Caco-2 (cell line): Measurements from ENCODE around the gene LPCAT1. TPM values are rescaled to one million over a fixed set of nuclear protein-coding genes. Genes with fewer than 3 reads are reported as not detected.
A peak's percentile ranks its signal among the peaks of the same experiment; 100 is the strongest.

ENCODE experiments used
- BruUV-seq: library from RNA; stranded (reverse); fragments of 400-500 nt; replicated peaks from 2 replicates; lab custom pipeline; 2021; lab: Mats Ljungman, UMichigan
- CTCF ChIA-PET: fragments of 300-600 bp; sonication (Branson Sonifier 250); formaldehyde crosslinking; loops from one replicate; lab custom pipeline; 2022; ENCODE audit warnings: antibody characterized with exemption; lab: Charles Lee
- POLR2A ChIA-PET: fragments of 300-600 bp; sonication (Branson Sonifier 250); formaldehyde crosslinking; loops from one replicate; lab custom pipeline; 2022; ENCODE audit warnings: antibody characterized with exemption; lab: Charles Lee
- DNase-seq, 2 experiments: peaks; one replicate each; pipeline versions ENCODE4 v3.0.0 to v3.0.0-alpha.2; 2020 to 2022
- H3K27me3 ChIP-seq: replicated peaks from 2 replicates; pipeline ENCODE4 v1.6.0; 2011; ENCODE audit warnings: low read length; ENCODE audit not compliant: control insufficient read depth, insufficient read depth
- H3K36me3 ChIP-seq: 2 replicates; pipeline ENCODE4 v1.5.1; 2011; ENCODE audit warnings: low read length; ENCODE audit not compliant: control insufficient read depth, insufficient read depth
- H3K4me1 ChIP-seq: fragments of 250-450 bp; sonication (Bioruptor Pico); 2 replicates; pipeline ENCODE4 v1.5.1; 2020; ENCODE audit warnings: mild to moderate bottlenecking
- H3K4me3 ChIP-seq: 2 replicates; pipeline ENCODE4 v1.5.1; 2011; ENCODE audit warnings: low read depth, mild to moderate bottlenecking, control low read depth, low read length
- H3K9me3 ChIP-seq: fragments of 250-450 bp; sonication (Bioruptor Pico); 2 replicates; pipeline ENCODE4 v1.5.1; 2020; ENCODE audit warnings: mild to moderate bottlenecking, moderate library complexity
- H3K27ac Mint-ChIP-seq: one replicate; pipeline ENCODE4 v1.8.0; 2022; ENCODE audit warnings: mixed read lengths; ENCODE audit not compliant: unreplicated experiment
- H3K27me3 Mint-ChIP-seq: one replicate; pipeline ENCODE4 v1.8.0; 2022; ENCODE audit warnings: mixed read lengths; ENCODE audit not compliant: insufficient read depth, unreplicated experiment
- H3K36me3 Mint-ChIP-seq: one replicate; pipeline ENCODE4 v1.8.0; 2022; ENCODE audit warnings: mild to moderate bottlenecking, mixed read lengths; ENCODE audit not compliant: insufficient read depth, unreplicated experiment
- H3K4me1 Mint-ChIP-seq: one replicate; pipeline ENCODE4 v1.8.0; 2022; ENCODE audit warnings: low read depth, mixed read lengths; ENCODE audit not compliant: unreplicated experiment
- H3K4me3 Mint-ChIP-seq: one replicate; pipeline ENCODE4 v1.8.0; 2022; ENCODE audit warnings: mild to moderate bottlenecking, moderate library complexity, mixed read lengths; ENCODE audit not compliant: unreplicated experiment
- H3K9me3 Mint-ChIP-seq: one replicate; pipeline ENCODE4 v1.8.0; 2022; ENCODE audit warnings: mixed read lengths; ENCODE audit not compliant: unreplicated experiment
- intact Hi-C: fragments of 100-400 bp; cut with micrococcal nuclease; formaldehyde crosslinking; loops from one replicate; pipeline ENCODE4 v1.10.0; 2022; ENCODE audit not compliant: unreplicated experiment
- total RNA-seq: library from RNA; stranded (reverse); gene quantifications from 2 replicates; pipeline ENCODE4 v1.2.3, GENCODE V29; 2022
- TF ChIP-seq, protein P1 (sequence below), 2 experiments: fragments of 200-600 bp in 1 of 2; IDR thresholded peaks; 1 replicate in 1 of 2; 2 replicates in 1 of 2; pipeline versions ENCODE4 v1.5.1 to v1.8.0; 2011 to 2022; ENCODE audit warnings: antibody characterized with exemption in 1 of 2, control low read depth in 1 of 2, inconsistent platforms in 1 of 2, low read depth in 1 of 2, low read length in 1 of 2, mild to moderate bottlenecking in 1 of 2, moderate library complexity in 1 of 2; ENCODE audit not compliant: insufficient read depth in 1 of 2, severe bottlenecking in 1 of 2, unreplicated experiment in 1 of 2

The LPCAT1 gene
- total RNA-seq, 1 experiment from 2014 or later: 52.8 TPM

- no peak for DNase-seq
- H3K27ac Mint-ChIP-seq: peak overlapping the region; percentile 24
- H3K27me3 Mint-ChIP-seq: no peaks in the 10 kb centered on the region
- H3K9me3 ChIP-seq: no peaks in the 10 kb centered on the region
- TF ChIP-seq, protein P1, sequence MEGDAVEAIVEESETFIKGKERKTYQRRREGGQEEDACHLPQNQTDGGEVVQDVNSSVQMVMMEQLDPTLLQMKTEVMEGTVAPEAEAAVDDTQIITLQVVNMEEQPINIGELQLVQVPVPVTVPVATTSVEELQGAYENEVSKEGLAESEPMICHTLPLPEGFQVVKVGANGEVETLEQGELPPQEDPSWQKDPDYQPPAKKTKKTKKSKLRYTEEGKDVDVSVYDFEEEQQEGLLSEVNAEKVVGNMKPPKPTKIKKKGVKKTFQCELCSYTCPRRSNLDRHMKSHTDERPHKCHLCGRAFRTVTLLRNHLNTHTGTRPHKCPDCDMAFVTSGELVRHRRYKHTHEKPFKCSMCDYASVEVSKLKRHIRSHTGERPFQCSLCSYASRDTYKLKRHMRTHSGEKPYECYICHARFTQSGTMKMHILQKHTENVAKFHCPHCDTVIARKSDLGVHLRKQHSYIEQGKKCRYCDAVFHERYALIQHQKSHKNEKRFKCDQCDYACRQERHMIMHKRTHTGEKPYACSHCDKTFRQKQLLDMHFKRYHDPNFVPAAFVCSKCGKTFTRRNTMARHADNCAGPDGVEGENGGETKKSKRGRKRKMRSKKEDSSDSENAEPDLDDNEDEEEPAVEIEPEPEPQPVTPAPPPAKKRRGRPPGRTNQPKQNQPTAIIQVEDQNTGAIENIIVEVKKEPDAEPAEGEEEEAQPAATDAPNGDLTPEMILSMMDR (IDR thresholded peaks at IDR 0.05; ENCODE audit: insufficient read depth in 1 of 2, low read depth in 1 of 2, low read length in 1 of 2, severe bottlenecking in 1 of 2, unreplicated experiment in 1 of 2): no peak
- peaks cover 24% of the 10 kb centered on the region for H3K36me3 Mint-ChIP-seq
- intact Hi-C loops: no loop called here
- ChIA-PET CTCF (interaction anchor here (0.6 to 1.1 kb wide), 5 partner anchors 34 to 523 kb away, joined by 3 to 6 read pairs (median 3); no protein-coding TSS in a partner anchor), POLR2A (no interaction called here)
- H3K27me3 ChIP-seq: no peaks in the 10 kb centered on the region
- H3K9me3 Mint-ChIP-seq: no peaks in the 10 kb centered on the region
- no peaks in the 10 kb centered on the region for H3K4me1 Mint-ChIP-seq
- no peak overlapping the region for H3K4me3 Mint-ChIP-seq
- H3K4me1 ChIP-seq: no peaks in the 10 kb centered on the region
- BruUV-seq: no TSS peak
- peaks cover 1% of the 10 kb centered on the region; the same call in 1 of the 2 replicates for H3K36me3 ChIP-seq
- no peak overlapping the region for H3K4me3 ChIP-seq
Measured at GRCh38 chr5:1480217-1480616, 43.5 kb downstream of the LPCAT1 start.

DNA sequence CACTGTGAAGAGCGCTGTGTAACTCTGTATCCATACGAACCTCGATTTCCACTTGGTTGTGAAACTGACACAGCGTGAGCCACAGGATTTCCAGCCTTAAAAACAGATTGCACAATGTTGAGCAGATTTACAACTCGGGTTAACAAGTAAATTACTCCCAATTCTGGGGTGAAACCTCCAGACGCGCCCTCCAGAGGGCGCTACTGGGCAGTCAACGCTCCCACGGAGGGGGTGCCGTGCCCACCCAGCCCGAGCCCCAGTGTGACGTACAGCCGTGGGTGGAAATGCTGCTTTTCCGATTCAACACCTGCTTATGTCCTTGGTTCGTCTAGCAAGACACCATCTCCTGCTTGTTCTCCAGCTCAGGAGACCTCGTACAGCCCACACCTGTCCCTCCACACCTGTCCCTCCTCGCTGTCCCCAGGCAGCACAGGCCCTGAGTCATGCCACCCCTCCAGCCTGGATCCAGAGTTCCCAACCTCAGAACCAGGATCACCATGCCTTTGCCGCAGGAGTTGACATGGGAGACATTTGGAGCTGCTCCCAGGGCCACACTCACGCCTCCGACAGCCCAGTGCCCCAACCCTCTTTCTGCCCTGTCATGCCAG, 44.1 kb downstream of the LPCAT1 start:
- intact Hi-C loops: no loop called here
- no TSS peak for BruUV-seq
- H3K4me3 ChIP-seq: no peak overlapping the region
- CTCF ChIA-PET: interaction anchor here (0.6 to 1.1 kb wide), 3 partner anchors 34 to 142 kb away, joined by 3 to 6 read pairs (median 4); no protein-coding TSS in a partner anchor
- H3K9me3 ChIP-seq: no peaks in the 10 kb centered on the region
- POLR2A ChIA-PET: no interaction called here
- DNase-seq: peak in 1 of 2 experiments; percentile 23
- Mint-ChIP-seq H3K4me3 (no peak overlapping the region), H3K9me3 (no peaks in the 10 kb centered on the region), H3K36me3 (peaks cover 24% of the 10 kb centered on the region), H3K27ac (peak overlapping the region; percentile 24), H3K27me3 (no peaks in the 10 kb centered on the region), H3K4me1 (no peaks in the 10 kb centered on the region)
- H3K27me3 ChIP-seq: no peaks in the 10 kb centered on the region
- TF ChIP-seq, protein P1 (IDR thresholded peaks at IDR 0.05; ENCODE audit: insufficient read depth in 1 of 2, low read depth in 1 of 2, low read length in 1 of 2, severe bottlenecking in 1 of 2, unreplicated experiment in 1 of 2): peak; percentile 59 to 70
- H3K36me3 ChIP-seq: peaks cover 1% of the 10 kb centered on the region; the same call in 1 of the 2 replicates
- H3K4me1 ChIP-seq: no peaks in the 10 kb centered on the region

DNA sequence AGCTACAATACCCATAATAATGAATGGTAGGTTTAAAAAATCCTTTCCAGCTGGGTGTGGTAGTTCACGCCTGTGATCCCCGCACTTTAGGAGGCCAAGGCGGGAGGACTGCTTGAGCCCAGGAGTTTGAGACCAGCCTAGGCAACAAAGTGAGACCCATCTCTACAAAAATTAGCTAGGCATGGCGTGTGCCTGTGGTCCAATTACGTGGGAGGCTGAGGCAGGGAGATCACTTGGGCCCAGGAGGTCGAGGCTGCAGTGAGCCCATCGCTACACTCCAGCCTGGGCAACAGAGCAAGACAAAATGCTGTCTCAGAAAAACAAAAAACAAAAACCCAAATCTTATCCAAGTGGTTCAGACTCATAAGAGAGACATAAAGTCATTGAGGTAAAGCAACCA, 44.7 kb downstream of the LPCAT1 start:
- POLR2A ChIA-PET: no interaction called here
- H3K36me3 Mint-ChIP-seq: peaks cover 24% of the 10 kb centered on the region
- H3K27me3 ChIP-seq: no peaks in the 10 kb centered on the region

More for the DNA sequence above, 44.7 kb downstream of the LPCAT1 start:
- Mint-ChIP-seq H3K27me3 (no peaks in the 10 kb centered on the region), H3K9me3 (no peaks in the 10 kb centered on the region), H3K4me1 (no peaks in the 10 kb centered on the region), H3K4me3 (no peak overlapping the region), H3K27ac (no peak overlapping the region)
- Histone ChIP-seq H3K9me3 (no peaks in the 10 kb centered on the region), H3K36me3 (peaks cover 1% of the 10 kb centered on the region; the same call in 1 of the 2 replicates), H3K4me3 (no peak overlapping the region), H3K4me1 (no peaks in the 10 kb centered on the region)
- DNase-seq: no peak
- CTCF ChIA-PET: no interaction called here
- BruUV-seq: no TSS peak
- intact Hi-C loops: no loop called here
- TF ChIP-seq, protein P1 (IDR thresholded peaks at IDR 0.05; ENCODE audit: insufficient read depth in 1 of 2, low read depth in 1 of 2, low read length in 1 of 2, severe bottlenecking in 1 of 2, unreplicated experiment in 1 of 2): no peak
